SK-N-SH treated with all-trans-retinoic acid at 6 μM for 48 hours (cell line): ENCODE measurements around the gene EPHA6.
A peak's percentile ranks its signal among the peaks of the same experiment; 100 is the strongest.

Experiments used
- ATAC-seq: fragments of 200-7000 bp; cut with Tn5 transposase; 3 replicates; pipeline ENCODE4 v1.9.1; 2020; ENCODE audit warnings: mild to moderate bottlenecking, moderate library complexity
- ARNTL ChIP-seq: fragments of 450-650 bp; formaldehyde crosslinking; IDR thresholded peaks from 2 replicates; pipeline ENCODE4 v1.5.0; 2020; ENCODE audit warnings: low read depth, mild to moderate bottlenecking, moderate library complexity, borderline replicate concordance
- BACH2 ChIP-seq: fragments of 250-450 bp; sonication (Bioruptor Pico); IDR thresholded peaks from 2 replicates; pipeline ENCODE4 v1.9.0; 2021; ENCODE audit warnings: mild to moderate bottlenecking, borderline replicate concordance
- CREB5 ChIP-seq: fragments of 250-450 bp; sonication (Bioruptor Pico); IDR thresholded peaks from 2 replicates; pipeline ENCODE4 v1.5.1; 2020; ENCODE audit warnings: low read depth, mild to moderate bottlenecking, moderate library complexity
- CSRNP3 ChIP-seq: fragments of 250-450 bp; sonication (Bioruptor Pico); IDR thresholded peaks from 2 replicates; pipeline ENCODE4 v1.5.1; 2021; ENCODE audit warnings: mild to moderate bottlenecking, moderate library complexity
- ESRRG ChIP-seq: fragments of 250-450 bp; sonication (Bioruptor Pico); IDR thresholded peaks from 2 replicates; pipeline ENCODE4 v1.6.1; 2021; ENCODE audit warnings: mild to moderate bottlenecking
- ISL1 ChIP-seq: fragments of 250-450 bp; sonication (Bioruptor Pico); IDR thresholded peaks from 2 replicates; pipeline ENCODE4 v2.1.2; 2022; ENCODE audit warnings: mild to moderate bottlenecking, moderate library complexity
- OSR1 ChIP-seq: fragments of 250-450 bp; sonication (Bioruptor Pico); IDR thresholded peaks from 2 replicates; pipeline ENCODE4 v1.8.0; 2022; ENCODE audit warnings: moderate library complexity, mild to moderate bottlenecking, inconsistent platforms
- PATZ1 ChIP-seq: fragments of 250-450 bp; sonication (Bioruptor Pico); IDR thresholded peaks from 2 replicates; pipeline ENCODE4 v1.8.0; 2020; ENCODE audit warnings: mild to moderate bottlenecking, moderate library complexity, borderline replicate concordance
- PPARA ChIP-seq: fragments of 250-450 bp; sonication (Bioruptor Pico); IDR thresholded peaks from 2 replicates; pipeline ENCODE4 v1.5.0; 2020; ENCODE audit warnings: mild to moderate bottlenecking, borderline replicate concordance
- RARB ChIP-seq: fragments of 250-450 bp; sonication (Bioruptor Pico); IDR thresholded peaks from 2 replicates; pipeline ENCODE4 v1.8.0; 2021; ENCODE audit warnings: mild to moderate bottlenecking, moderate library complexity
- SNAI2 ChIP-seq: fragments of 250-450 bp; sonication (Bioruptor Pico); IDR thresholded peaks from 2 replicates; pipeline ENCODE4 v1.5.0; 2020; ENCODE audit warnings: mild to moderate bottlenecking, moderate library complexity
- TCF4 ChIP-seq: fragments of 250-450 bp; sonication (Bioruptor Pico); IDR thresholded peaks from 2 replicates; pipeline ENCODE4 v1.8.0; 2021; ENCODE audit warnings: mild to moderate bottlenecking, moderate library complexity, borderline replicate concordance
- TOX ChIP-seq: fragments of 250-450 bp; sonication (Bioruptor Pico); IDR thresholded peaks from 2 replicates; pipeline ENCODE4 v1.8.0; 2021; ENCODE audit warnings: mild to moderate bottlenecking, moderate library complexity, borderline replicate concordance
- TSHZ2 ChIP-seq: fragments of 250-450 bp; sonication (Bioruptor Pico); IDR thresholded peaks from 2 replicates; pipeline ENCODE4 v1.5.0; 2020; ENCODE audit warnings: mild to moderate bottlenecking, moderate library complexity
- ZC3H10 ChIP-seq: fragments of 250-450 bp; sonication (Bioruptor Pico); IDR thresholded peaks from 2 replicates; pipeline ENCODE4 v1.5.1; 2021; ENCODE audit warnings: mild to moderate bottlenecking, moderate library complexity
- ZFP3 ChIP-seq: fragments of 250-450 bp; sonication (Bioruptor Pico); IDR thresholded peaks from 2 replicates; pipeline ENCODE4 v1.5.0; 2020; ENCODE audit warnings: mild to moderate bottlenecking, moderate library complexity
- ZFP30 ChIP-seq: fragments of 450-650 bp; formaldehyde crosslinking; IDR thresholded peaks from 2 replicates; pipeline ENCODE4 v1.5.0; 2022; ENCODE audit warnings: mild to moderate bottlenecking, moderate library complexity
- ZNF565 ChIP-seq: fragments of 450-650 bp; formaldehyde crosslinking; conservative IDR thresholded peaks from 2 replicates; pipeline ENCODE4 v1.5.0; 2020; ENCODE audit warnings: low read depth, mild to moderate bottlenecking, moderate library complexity
- ZNF8 ChIP-seq: fragments of 450-650 bp; formaldehyde crosslinking; IDR thresholded peaks from 2 replicates; pipeline ENCODE4 v1.5.0; 2020; ENCODE audit warnings: mild to moderate bottlenecking, moderate library complexity

Gene EPHA6

GRCh38 chr3:97201814-97202213 lies 387.4 kb downstream of the EPHA6 start:
- no peak for ATAC-seq
- no peak for TF ChIP-seq PPARA (CRISPR knock-in tag)
- no peak for TF ChIP-seq ZFP3 (CRISPR knock-in tag)
- no peak for TF ChIP-seq TOX (CRISPR knock-in tag)
- TF ChIP-seq CREB5 = no peak
- no peak for TF ChIP-seq TSHZ2
- TF ChIP-seq BACH2 (CRISPR knock-in tag) = no peak
- TF ChIP-seq OSR1 (CRISPR knock-in tag) = no peak

- TF ChIP-seq CREB5 = no peak
- TF ChIP-seq TCF4 (CRISPR knock-in tag) = no peak
- no peak for TF ChIP-seq ZFP3 (CRISPR knock-in tag)
- no peak for TF ChIP-seq OSR1 (CRISPR knock-in tag)
- TF ChIP-seq ARNTL (CRISPR knock-in tag) = no peak
- no peak for TF ChIP-seq ZNF8 (CRISPR knock-in tag)
- no peak for ATAC-seq
These were observed 414.6 kb downstream of the EPHA6 start for GRCh38 chr3:97228966-97229365.

GRCh38 chr3:97230486-97230885 lies 416.1 kb downstream of the EPHA6 start:
- ATAC-seq = no peak
- TF ChIP-seq ARNTL (CRISPR knock-in tag) = no peak
- no peak for TF ChIP-seq ZC3H10 (CRISPR knock-in tag)
- no peak for TF ChIP-seq RARB (CRISPR knock-in tag)
- no peak for TF ChIP-seq ZFP30

GRCh38 chr3:97232393-97233034 lies 418.1 kb downstream of the EPHA6 start:
- TF ChIP-seq CSRNP3 (CRISPR knock-in tag) = no peak
- TF ChIP-seq TCF4 (CRISPR knock-in tag) = peak; percentile 66; the same call in 1 of the 2 replicates
- TF ChIP-seq ZNF565 (CRISPR knock-in tag) = no peak
- peak; percentile 45 for TF ChIP-seq ISL1 (CRISPR knock-in tag)
- TF ChIP-seq SNAI2 = no peak
- no peak for TF ChIP-seq RARB (CRISPR knock-in tag)
- TF ChIP-seq OSR1 (CRISPR knock-in tag) = no peak
- no peak for TF ChIP-seq BACH2 (CRISPR knock-in tag)
- no peak for TF ChIP-seq TOX (CRISPR knock-in tag)
- TF ChIP-seq ZNF8 (CRISPR knock-in tag) = no peak
- TF ChIP-seq ESRRG (CRISPR knock-in tag) = no peak
- no peak for TF ChIP-seq PATZ1 (CRISPR knock-in tag)
- TF ChIP-seq ZC3H10 (CRISPR knock-in tag) = no peak
- ATAC-seq = no peak
